MG63 (cell line): ENCODE data around the gene UBR1. TPM values are rescaled to one million over a fixed set of nuclear protein-coding genes. Genes with fewer than 3 reads are reported as not detected.
"Not testable (repeated sequence)": the region's sequence is repeated elsewhere in the genome, so short reads cannot be mapped to it uniquely, and the experiment has no call there.

Experiments used
- DNase-seq: peaks from one replicate; pipeline ENCODE4 v3.0.0-alpha.2; 2020
- H3K27me3 ChIP-seq: fragments of 250-450 bp; sonication (Bioruptor Pico); 2 replicates; pipeline ENCODE4 v1.5.1; 2020; ENCODE audit warnings: mild to moderate bottlenecking, moderate library complexity
- H3K36me3 ChIP-seq: fragments of 250-450 bp; sonication (Bioruptor Pico); 2 replicates; pipeline ENCODE4 v1.5.1; 2020; ENCODE audit warnings: mild to moderate bottlenecking, moderate library complexity
- H3K4me3 ChIP-seq: fragments of 250-450 bp; sonication (Bioruptor Pico); 2 replicates; pipeline ENCODE4 v1.5.1; 2020; ENCODE audit warnings: mild to moderate bottlenecking, moderate library complexity
- H3K9me3 ChIP-seq: fragments of 250-450 bp; sonication (Bioruptor Pico); 2 replicates; pipeline ENCODE4 v1.5.1; 2020; ENCODE audit warnings: mild to moderate bottlenecking, moderate library complexity
- total RNA-seq: library from RNA; depleted of rRNA; stranded (reverse); fragments of >200 nt; shearing (Covaris generic); gene quantifications from 2 replicates; pipeline ENCODE4 v1.2.3, GENCODE V29; 2014; ENCODE audit warnings: low replicate concordance

UBR1 gene
- total RNA-seq, 1 experiment from 2014 or later: 12.6 TPM

- no peak for DNase-seq
- peaks cover 19% of the 10 kb centered on the region for H3K36me3 ChIP-seq
- no peaks in the 10 kb centered on the region for H3K9me3 ChIP-seq
- H3K4me3 ChIP-seq: no peak overlapping the region
- no peaks in the 10 kb centered on the region for H3K27me3 ChIP-seq
These were observed 141.4 kb downstream of the UBR1 start for GRCh38 chr15:42964476-42964875.

GRCh38 chr15:42955518-42955917 is 150.3 kb downstream of the UBR1 start:
- H3K9me3 ChIP-seq: no peaks in the 10 kb centered on the region
- H3K4me3 ChIP-seq: no peak overlapping the region
- no peaks in the 10 kb centered on the region for H3K27me3 ChIP-seq
- DNase-seq: no peak
- H3K36me3 ChIP-seq: peaks cover 56% of the 10 kb centered on the region

- DNase-seq: no peak
- Histone ChIP-seq H3K27me3 (no peaks in the 10 kb centered on the region), H3K9me3 (no peaks in the 10 kb centered on the region), H3K36me3 (peaks cover 55% of the 10 kb centered on the region), H3K4me3 (no peak overlapping the region)
These were observed 151.5 kb downstream of the UBR1 start for GRCh38 chr15:42954291-42954690.

- H3K36me3 ChIP-seq: peaks cover 34% of the 10 kb centered on the region
These were observed 156.9 kb downstream of the UBR1 start for GRCh38 chr15:42948898-42949297.

GRCh38 chr15:42940527-42940926 is 165.3 kb downstream of the UBR1 start:
- H3K36me3 ChIP-seq: no peaks in the 10 kb centered on the region; the same call in none of the 2 replicates
- no peak overlapping the region for H3K4me3 ChIP-seq
- DNase-seq: no peak
- H3K27me3 ChIP-seq: no peaks in the 10 kb centered on the region
- H3K9me3 ChIP-seq: no peaks in the 10 kb centered on the region

More at GRCh38 chr15:42948898-42949297, 156.9 kb downstream of the UBR1 start:
- not testable (repeated sequence) for H3K4me3 ChIP-seq, H3K27me3 ChIP-seq, H3K9me3 ChIP-seq, DNase-seq

- Histone ChIP-seq H3K4me3 (no peak overlapping the region), H3K36me3 (no peaks in the 10 kb centered on the region; the same call in none of the 2 replicates), H3K9me3 (no peaks in the 10 kb centered on the region), H3K27me3 (no peaks in the 10 kb centered on the region)
- no peak for DNase-seq
These were observed 166.0 kb downstream of the UBR1 start for GRCh38 chr15:42939841-42940240.

- DNase-seq: no peak
- no peaks in the 10 kb centered on the region for H3K9me3 ChIP-seq
- no peaks in the 10 kb centered on the region for H3K36me3 ChIP-seq
- H3K27me3 ChIP-seq: no peaks in the 10 kb centered on the region
- no peak overlapping the region for H3K4me3 ChIP-seq
These were observed 168.7 kb downstream of the UBR1 start for GRCh38 chr15:42937143-42937542.

- DNase-seq: no peak
- Histone ChIP-seq H3K9me3 (no peaks in the 10 kb centered on the region), H3K27me3 (no peaks in the 10 kb centered on the region), H3K4me3 (no peak overlapping the region), H3K36me3 (no peaks in the 10 kb centered on the region)
These were observed 171.8 kb downstream of the UBR1 start for GRCh38 chr15:42933886-42934667.

- Histone ChIP-seq H3K27me3 (no peaks in the 10 kb centered on the region), H3K36me3 (no peaks in the 10 kb centered on the region), H3K9me3 (no peaks in the 10 kb centered on the region), H3K4me3 (no peak overlapping the region)
- DNase-seq: no peak
These were observed 172.9 kb downstream of the UBR1 start for GRCh38 chr15:42932833-42933515.

GRCh38 chr15:42931702-42932486 is 173.9 kb downstream of the UBR1 start:
- no peak for DNase-seq
- H3K27me3 ChIP-seq: no peaks in the 10 kb centered on the region
- no peak overlapping the region for H3K4me3 ChIP-seq
- no peaks in the 10 kb centered on the region for H3K9me3 ChIP-seq
- H3K36me3 ChIP-seq: no peaks in the 10 kb centered on the region

- Histone ChIP-seq H3K4me3 (no peak overlapping the region), H3K9me3 (no peaks in the 10 kb centered on the region), H3K36me3 (no peaks in the 10 kb centered on the region), H3K27me3 (no peaks in the 10 kb centered on the region)
- DNase-seq: no peak
These were observed 176.5 kb downstream of the UBR1 start for GRCh38 chr15:42929306-42929848.

GRCh38 chr15:42921342-42921731 is 184.5 kb downstream of the UBR1 start:
- H3K9me3 ChIP-seq: no peaks in the 10 kb centered on the region
- no peaks in the 10 kb centered on the region; the same call in 1 of the 2 replicates for H3K36me3 ChIP-seq
- no peak for DNase-seq
- peak overlapping the region; percentile 92 for H3K4me3 ChIP-seq
- no peaks in the 10 kb centered on the region for H3K27me3 ChIP-seq

GRCh38 chr15:42920519-42921341 is 185.1 kb downstream of the UBR1 start, which contains the start of gene TTBK2:
TSS of gene TTBK2 (minus strand) at chr15:42920778. CDS start at chr15:42878617, 42,161 bp downstream.
- Histone ChIP-seq H3K36me3 (no peaks in the 10 kb centered on the region; the same call in 1 of the 2 replicates), H3K4me3 (peak within 1 kb of the TSS; percentile 92), H3K27me3 (no peaks in the 10 kb centered on the region), H3K9me3 (no peaks in the 10 kb centered on the region)
- DNase-seq: peak; percentile 96

GRCh38 chr15:42919799-42920518 is 185.9 kb downstream of the UBR1 start:
- Histone ChIP-seq H3K36me3 (no peaks in the 10 kb centered on the region; the same call in 1 of the 2 replicates), H3K9me3 (no peaks in the 10 kb centered on the region), H3K27me3 (no peaks in the 10 kb centered on the region), H3K4me3 (peak overlapping the region; percentile 92)
- peak; percentile 28 for DNase-seq

- H3K36me3 ChIP-seq: no peaks in the 10 kb centered on the region; the same call in 1 of the 2 replicates
- no peaks in the 10 kb centered on the region for H3K27me3 ChIP-seq
- DNase-seq: no peak
- H3K4me3 ChIP-seq: peak overlapping the region; percentile 92
- H3K9me3 ChIP-seq: no peaks in the 10 kb centered on the region
These were observed 186.5 kb downstream of the UBR1 start for GRCh38 chr15:42919308-42919707.
